Mucosa of descending colon (tissue), 3 donors: ENCODE results near the gene SIGLEC1. TPM values are rescaled to one million over a fixed set of nuclear protein-coding genes. Genes with fewer than 3 reads are reported as not detected.

ENCODE experiments used
- ATAC-seq: fragments of 200-7000 bp; cut with Tn5 transposase; one replicate; pipeline ENCODE4 v1.9.1; 2020; ENCODE audit warnings: mild to moderate bottlenecking, moderate library complexity
- DNase-seq, 3 donors: peaks; one replicate each; pipeline ENCODE4 v3.0.0-alpha.2; 2020
- H3K36me3 ChIP-seq: fragments of 200-600 bp; one replicate; pipeline ENCODE4 v1.8.0; 2021; ENCODE audit warnings: low read depth, mild to moderate bottlenecking
- H3K4me1 ChIP-seq: fragments of 200-600 bp; one replicate; pipeline ENCODE4 v1.8.0; 2021; ENCODE audit warnings: low read depth, mild to moderate bottlenecking
- H3K4me3 ChIP-seq: fragments of 200-600 bp; one replicate; pipeline ENCODE4 v1.8.0; 2021; ENCODE audit warnings: mild to moderate bottlenecking
- H3K9me3 ChIP-seq: fragments of 200-600 bp; one replicate; pipeline ENCODE4 v1.8.0; 2021; ENCODE audit warnings: mild to moderate bottlenecking
- intact Hi-C, 2 donors: fragments of 100-400 bp; cut with DNase I in 1 of 2; cut with micrococcal nuclease in 1 of 2; formaldehyde crosslinking; loops; one replicate each; pipeline versions ENCODE4 v1.11.0 to v1.11.1; 2022; cut with DNase I, micrococcal nuclease
- total RNA-seq, 3 donors: library from RNA; stranded (reverse); fragmentation: NEBNext Ultra II Directional in 2 of 3; extraction: Animal tissue kit (Norgen Biotek cat#: 25700) in 2 of 3; gene quantifications; one replicate each; pipeline versions ENCODE4 v1.2.1 to v1.2.4, GENCODE V29; 2021 to 2023
- TF ChIP-seq, protein P1 (sequence below): fragments of 200-600 bp; IDR thresholded peaks from one replicate; pipeline ENCODE4 v1.8.0; 2022; ENCODE audit warnings: antibody characterized with exemption, mild to moderate bottlenecking
- donor health status: DM: no; HTN: no; CAD: no; lungs with moderate emphysema.
- donor health status: DM: no; HTN: no; CAD: no.
- donor health status: DM: no; HTN: yes; CAD: no.

Gene SIGLEC1
- total RNA-seq, 3 donors from 2014 or later = 3.3 to 21.7 (median 12.2) TPM

DNA sequence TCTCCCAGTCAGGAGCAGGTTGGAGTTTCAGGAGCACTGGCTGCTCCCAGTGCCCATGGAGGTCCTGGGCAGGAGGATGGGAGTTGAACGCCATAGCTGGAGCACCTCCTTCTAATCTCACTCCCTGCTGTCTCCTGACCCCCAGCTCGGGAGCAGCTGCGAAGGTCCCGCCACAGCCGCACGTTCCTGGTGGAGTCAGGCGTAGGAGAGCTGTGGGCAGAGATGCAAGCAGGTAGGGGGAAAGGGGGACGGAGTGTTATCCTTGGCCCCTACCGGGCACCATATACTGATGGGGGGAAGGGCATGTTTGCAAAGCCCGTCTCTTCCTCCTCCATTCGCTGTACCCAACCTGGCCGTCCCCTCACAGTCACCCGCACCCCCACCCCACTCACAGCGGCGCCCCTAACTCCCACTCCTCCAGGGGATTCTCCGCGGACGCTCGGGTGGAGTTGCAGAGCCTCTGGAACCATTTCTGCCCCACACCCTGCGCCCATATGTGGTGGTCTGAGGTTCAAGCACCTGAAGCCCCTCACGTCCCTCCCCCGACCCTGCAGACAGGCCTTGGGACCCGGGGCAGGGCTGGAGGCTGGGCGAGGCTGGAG, 36.8 kb upstream of the SIGLEC1 start:
- H3K36me3 ChIP-seq = no peaks in the 10 kb centered on the region
- TF ChIP-seq, protein P1, sequence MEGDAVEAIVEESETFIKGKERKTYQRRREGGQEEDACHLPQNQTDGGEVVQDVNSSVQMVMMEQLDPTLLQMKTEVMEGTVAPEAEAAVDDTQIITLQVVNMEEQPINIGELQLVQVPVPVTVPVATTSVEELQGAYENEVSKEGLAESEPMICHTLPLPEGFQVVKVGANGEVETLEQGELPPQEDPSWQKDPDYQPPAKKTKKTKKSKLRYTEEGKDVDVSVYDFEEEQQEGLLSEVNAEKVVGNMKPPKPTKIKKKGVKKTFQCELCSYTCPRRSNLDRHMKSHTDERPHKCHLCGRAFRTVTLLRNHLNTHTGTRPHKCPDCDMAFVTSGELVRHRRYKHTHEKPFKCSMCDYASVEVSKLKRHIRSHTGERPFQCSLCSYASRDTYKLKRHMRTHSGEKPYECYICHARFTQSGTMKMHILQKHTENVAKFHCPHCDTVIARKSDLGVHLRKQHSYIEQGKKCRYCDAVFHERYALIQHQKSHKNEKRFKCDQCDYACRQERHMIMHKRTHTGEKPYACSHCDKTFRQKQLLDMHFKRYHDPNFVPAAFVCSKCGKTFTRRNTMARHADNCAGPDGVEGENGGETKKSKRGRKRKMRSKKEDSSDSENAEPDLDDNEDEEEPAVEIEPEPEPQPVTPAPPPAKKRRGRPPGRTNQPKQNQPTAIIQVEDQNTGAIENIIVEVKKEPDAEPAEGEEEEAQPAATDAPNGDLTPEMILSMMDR = no peak
- intact Hi-C loops = no loop called here
- H3K4me3 ChIP-seq = no peak overlapping the region
- H3K9me3 ChIP-seq = no peaks in the 10 kb centered on the region
- peaks cover 7% of the 10 kb centered on the region for H3K4me1 ChIP-seq
- DNase-seq (no peak), ATAC-seq (no peak)

DNA sequence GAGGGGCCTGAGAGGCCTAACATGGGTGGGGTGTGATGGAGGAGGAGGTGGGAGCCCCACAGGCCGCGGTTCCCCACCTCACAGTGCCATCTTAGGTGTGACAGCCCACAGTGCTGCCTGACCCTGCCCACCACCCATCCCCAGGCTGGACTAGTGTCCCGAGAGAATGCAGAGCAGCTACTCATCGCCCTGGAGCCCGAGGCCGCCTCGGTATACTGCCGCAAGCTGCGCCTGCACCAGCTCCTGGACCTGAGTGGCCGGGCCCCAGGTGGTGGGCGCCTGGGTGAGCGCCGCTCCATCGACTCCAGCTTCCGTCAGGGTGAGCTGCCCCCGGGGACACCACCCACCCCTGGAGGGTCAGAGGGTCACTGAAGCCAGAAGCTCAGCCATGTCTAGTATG, 35.7 kb upstream of the SIGLEC1 start:
- intact Hi-C loops = no loop called here
- TF ChIP-seq, protein P1 = no peak
- H3K4me1 ChIP-seq = peaks cover 7% of the 10 kb centered on the region
- no peak overlapping the region for H3K4me3 ChIP-seq
- H3K9me3 ChIP-seq = no peaks in the 10 kb centered on the region
- no peak for DNase-seq
- H3K36me3 ChIP-seq = no peaks in the 10 kb centered on the region
- no peak for ATAC-seq

DNA sequence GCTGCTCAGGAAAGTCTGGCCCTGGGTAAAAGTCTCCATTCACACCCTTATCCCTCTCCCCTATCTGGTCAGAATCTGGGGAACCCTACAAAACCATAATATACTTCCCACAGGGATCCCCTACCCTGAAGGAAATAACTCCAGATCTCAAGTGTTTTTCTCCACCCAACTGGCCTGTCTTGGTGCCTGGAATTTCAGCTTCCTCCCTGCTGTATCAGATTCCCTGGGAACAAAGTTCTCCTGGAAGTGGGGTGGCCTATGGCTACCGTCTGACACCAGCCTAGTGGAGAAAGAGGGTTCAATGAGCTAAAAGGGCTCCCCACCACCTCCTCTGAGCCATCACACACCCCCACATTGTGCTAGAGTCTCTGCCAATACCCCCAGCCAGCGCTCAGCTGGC, 35.1 kb upstream of the SIGLEC1 start:
- ATAC-seq (no peak), DNase-seq (no peak)
- TF ChIP-seq, protein P1 = no peak
- Histone ChIP-seq H3K4me1 (peaks cover 7% of the 10 kb centered on the region), H3K36me3 (no peaks in the 10 kb centered on the region), H3K4me3 (no peak overlapping the region), H3K9me3 (no peaks in the 10 kb centered on the region)
- intact Hi-C loops = no loop called here

DNA sequence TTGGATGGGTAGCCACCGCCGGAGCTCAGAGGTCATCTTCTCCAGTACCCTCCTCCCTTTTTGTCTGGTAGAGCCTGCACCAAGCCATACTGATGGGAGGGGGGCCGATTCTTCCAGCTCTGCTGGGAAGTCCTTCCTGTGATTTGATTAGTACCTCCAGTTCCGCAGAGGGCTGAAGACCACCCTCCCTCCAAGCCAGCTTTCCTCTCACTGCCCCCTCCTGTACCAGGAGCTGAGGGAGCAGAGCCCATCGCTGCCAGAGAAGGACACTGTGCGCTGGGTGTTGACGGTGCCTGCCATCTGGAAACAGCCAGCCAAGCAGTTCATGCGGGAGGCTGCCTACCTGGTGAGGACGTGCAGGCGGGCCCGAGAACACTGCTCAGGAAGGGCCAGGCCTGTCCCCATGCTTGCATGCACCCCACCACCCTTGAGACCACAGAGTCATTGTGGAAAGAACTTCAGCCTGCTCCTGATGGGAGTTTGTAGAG, 33.3 kb upstream of the SIGLEC1 start:
- no peaks in the 10 kb centered on the region for H3K9me3 ChIP-seq
- ATAC-seq = no peak
- TF ChIP-seq, protein P1 = no peak
- no peaks in the 10 kb centered on the region for H3K36me3 ChIP-seq
- H3K4me1 ChIP-seq = no peaks in the 10 kb centered on the region
- no peak overlapping the region for H3K4me3 ChIP-seq
- DNase-seq = peak in 1 of 3 donors; percentile 9
- intact Hi-C loops = no loop called here

DNA sequence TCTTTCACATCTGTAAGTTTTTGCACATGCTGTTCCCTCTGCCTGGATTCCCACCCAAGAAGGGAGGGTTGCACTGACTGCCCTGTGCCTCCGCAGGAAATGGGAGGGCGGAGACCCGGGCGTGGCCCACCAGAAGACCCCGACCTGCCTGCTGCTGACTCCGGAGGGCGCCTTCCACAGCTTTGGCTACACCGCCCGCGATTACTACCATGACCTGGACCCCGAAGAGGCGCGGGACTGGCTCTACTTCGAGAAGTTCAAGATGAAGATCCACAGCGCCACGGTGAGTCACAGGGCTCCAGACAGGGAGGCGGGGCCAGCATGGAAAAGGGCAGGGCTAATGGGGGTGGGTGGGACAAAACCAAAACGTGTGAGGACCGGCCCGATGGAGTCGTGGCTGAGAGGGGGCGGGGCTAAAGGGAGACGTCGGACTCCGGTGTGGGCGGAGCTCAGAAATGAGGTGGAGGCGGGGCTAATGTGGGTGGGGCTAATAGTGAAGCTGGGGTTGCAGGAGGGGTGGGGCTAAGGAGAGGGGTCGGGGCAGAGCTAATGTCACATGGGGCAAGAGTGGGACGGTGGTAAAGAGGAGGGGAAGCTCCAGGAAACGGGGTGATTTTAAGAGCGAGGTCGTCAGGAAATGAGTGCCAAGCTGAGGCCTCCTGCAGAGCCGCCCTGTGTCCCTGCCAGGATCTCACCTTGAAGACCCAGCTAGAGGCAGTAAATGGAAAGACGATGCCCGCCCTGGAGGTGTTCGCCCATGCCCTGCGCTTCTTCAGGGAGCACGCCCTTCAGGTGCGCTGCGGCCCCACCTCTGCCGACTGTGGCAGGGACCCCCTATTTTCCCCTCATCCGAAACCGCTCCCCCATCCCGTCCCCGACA, 32.6 kb upstream of the SIGLEC1 start:
- no peaks in the 10 kb centered on the region for H3K36me3 ChIP-seq
- intact Hi-C loops = no loop called here
- no peaks in the 10 kb centered on the region for H3K4me1 ChIP-seq
- peak; percentile 60 to 80 (median 67) for DNase-seq
- TF ChIP-seq, protein P1 = no peak
- no peak overlapping the region for H3K4me3 ChIP-seq
- peak; percentile 70 for ATAC-seq
- H3K9me3 ChIP-seq = no peaks in the 10 kb centered on the region
